ENCODE data around the gene IFNK. TPM values are rescaled to one million over a fixed set of nuclear protein-coding genes. Genes with fewer than 3 reads are reported as not detected.

Gene IFNK
- total and polyA plus RNA-seq, 10 donors = not detected

DNA sequence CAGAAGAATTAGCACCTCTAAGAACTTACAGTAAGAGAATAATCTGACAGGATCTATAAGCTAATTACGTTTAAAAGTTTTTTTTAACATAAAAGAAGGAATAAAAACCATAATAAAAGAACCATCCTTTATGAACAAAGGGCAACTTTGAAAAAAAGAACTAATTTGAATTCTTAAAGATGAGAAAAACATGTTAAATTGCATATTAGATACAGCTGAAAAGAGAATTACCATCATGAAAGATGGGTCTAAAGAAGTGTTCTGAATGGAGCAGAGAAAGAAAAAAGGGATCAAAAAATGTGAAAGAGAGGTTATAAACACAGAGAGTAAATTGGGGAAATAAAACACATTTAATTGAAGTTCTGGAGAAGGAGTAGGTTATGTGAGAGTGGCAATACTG is 45.8 kb upstream of the IFNK start:
- 83 to 93% (median 89%) methylated on average over 1 of the region's 1 CpG for WGBS, 5 donors
- intact Hi-C loops (cut with DNase I; ENCODE audit: low total_unique reads) = no loop called here

GRCh38 chr9:27482709-27483108 is 41.4 kb upstream of the IFNK start:
- no peak for DNase-seq
- TF ChIP-seq CTCF (IDR thresholded peaks at IDR 0.05 in 8 of 11, conservative IDR thresholded peaks at IDR 0.05 in 3 of 11) = no peak
- no peak for TF ChIP-seq POLR2AphosphoS5 (IDR thresholded peaks at IDR 0.05)
- TF ChIP-seq POLR2A (IDR thresholded peaks at IDR 0.05) = no peak
- WGBS, 5 donors = 89 to 93% (median 90%) methylated on average over 2 of the region's 2 CpGs
- H3K4me3 ChIP-seq = no peak overlapping the region
- H3K4me1 ChIP-seq = peaks cover 19 to 92% (median 56%) of the 10 kb centered on the region in 6 donors
- intact Hi-C loops (cut with DNase I; ENCODE audit: low total_unique reads) = no loop called here
- H3K36me3 ChIP-seq = no peaks in the 10 kb centered on the region
- no peaks in the 10 kb centered on the region for H3K27me3 ChIP-seq (replicated peaks in 1 of 7)
- H3K27ac ChIP-seq = peak overlapping the region in 5 of 8 donors; percentile 17 to 82 (median 52)
- H3K9me3 ChIP-seq = peaks cover 0 to 14% (median 11%) of the 10 kb centered on the region in 8 donors

More for the DNA sequence above, 45.8 kb upstream of the IFNK start:
- no peak for DNase-seq
- Histone ChIP-seq H3K4me1 (peaks cover 0 to 66% (median 14%) of the 10 kb centered on the region in 6 donors), H3K9me3 (peaks cover 0 to 14% (median 11%) of the 10 kb centered on the region in 8 donors), H3K27me3 (replicated peaks in 1 of 7) (no peaks in the 10 kb centered on the region), H3K36me3 (no peaks in the 10 kb centered on the region), H3K27ac (no peak overlapping the region), H3K4me3 (no peak overlapping the region)
- no peak for TF ChIP-seq CTCF (IDR thresholded peaks at IDR 0.05 in 8 of 11, conservative IDR thresholded peaks at IDR 0.05 in 3 of 11)
- no peak for TF ChIP-seq POLR2AphosphoS5 (IDR thresholded peaks at IDR 0.05)
- no peak for TF ChIP-seq POLR2A (IDR thresholded peaks at IDR 0.05)

DNA sequence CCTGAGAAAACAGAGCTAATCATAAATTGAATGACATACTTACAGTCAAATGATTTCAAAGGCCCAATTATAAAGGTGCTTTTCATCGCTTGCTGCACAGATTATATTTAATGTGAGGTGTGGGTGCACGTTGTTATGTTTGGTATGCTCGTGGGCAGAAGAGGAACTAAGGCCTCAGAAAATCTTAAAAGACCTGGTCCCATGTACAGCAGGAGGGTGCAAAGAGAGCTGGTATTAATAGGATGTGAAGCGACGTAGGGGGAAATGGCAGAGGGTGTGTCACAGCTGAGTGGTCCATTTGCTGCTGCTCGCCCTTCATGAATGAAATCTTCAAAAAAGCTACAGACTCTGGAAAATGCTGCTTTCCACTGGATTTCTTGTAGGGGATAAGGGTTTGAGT is 40.5 kb upstream of the IFNK start:
- DNase-seq = no peak
- intact Hi-C loops (cut with DNase I; ENCODE audit: low total_unique reads) = no loop called here
- no peaks in the 10 kb centered on the region for H3K36me3 ChIP-seq
- WGBS, 5 donors = 52 to 75% (median 65%) methylated on average over 6 of the region's 6 CpGs
- H3K9me3 ChIP-seq = peaks cover 0 to 8% (median 6%) of the 10 kb centered on the region in 8 donors
- no peaks in the 10 kb centered on the region for H3K27me3 ChIP-seq (replicated peaks in 1 of 7)
- no peak overlapping the region for H3K4me3 ChIP-seq
- peak overlapping the region in 6 of 8 donors; percentile 43 to 82 (median 60) for H3K27ac ChIP-seq
- peaks cover 19 to 96% (median 63%) of the 10 kb centered on the region in 6 donors for H3K4me1 ChIP-seq
- peak in 1 of 3 donors; percentile 33 for TF ChIP-seq POLR2AphosphoS5 (IDR thresholded peaks at IDR 0.05)
- no peak for TF ChIP-seq CTCF (IDR thresholded peaks at IDR 0.05 in 8 of 11, conservative IDR thresholded peaks at IDR 0.05 in 3 of 11)
- no peak for TF ChIP-seq POLR2A (IDR thresholded peaks at IDR 0.05)

DNA sequence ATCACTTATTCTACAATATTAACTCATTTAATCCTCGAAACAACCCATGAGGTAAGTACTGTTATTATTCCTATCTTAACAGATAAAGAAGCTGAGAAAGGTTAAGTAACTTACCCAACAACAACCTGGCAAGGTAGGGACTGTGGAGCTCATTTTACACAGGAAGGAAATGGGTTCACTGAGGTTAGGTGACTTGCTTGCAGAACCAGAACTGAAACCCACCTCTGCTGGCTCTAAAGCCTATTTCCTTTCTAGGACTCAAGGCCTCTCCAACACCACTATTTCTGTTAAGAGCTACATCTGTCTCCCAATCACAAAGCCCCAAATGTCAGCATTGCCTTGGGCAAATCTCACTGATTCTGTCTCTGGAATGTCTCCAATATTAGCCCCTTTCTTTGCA is 38.9 kb upstream of the IFNK start:
- Histone ChIP-seq H3K36me3 (no peaks in the 10 kb centered on the region), H3K27me3 (replicated peaks in 1 of 7) (no peaks in the 10 kb centered on the region), H3K27ac (peak overlapping the region in 7 of 8 donors; percentile 22 to 82 (median 52)), H3K4me1 (peaks cover 27 to 98% (median 73%) of the 10 kb centered on the region in 6 donors), H3K4me3 (peak overlapping the region in 1 of 8 donors; percentile 18), H3K9me3 (no peaks in the 10 kb centered on the region)
- WGBS, 5 donors = 70 to 85% (median 79%) methylated on average over 1 of the region's 1 CpG
- TF ChIP-seq CTCF (IDR thresholded peaks at IDR 0.05 in 8 of 11, conservative IDR thresholded peaks at IDR 0.05 in 3 of 11) (no peak), POLR2A (IDR thresholded peaks at IDR 0.05) (no peak), POLR2AphosphoS5 (IDR thresholded peaks at IDR 0.05) (peak in 1 of 3 donors; percentile 41)
- DNase-seq = no peak
- intact Hi-C loops (cut with DNase I; ENCODE audit: low total_unique reads) = no loop called here

Measured in spleen (tissue), 11 donors.